IPS-11a (cell line): ENCODE data around the gene SRD5A3.

Source experiments
- H3K4me3 ChIP-seq: one replicate; pipeline ENCODE4 v1.5.1; 2013; ENCODE audit warnings: low read depth, low read length, control low read depth

The SRD5A3 gene

DNA sequence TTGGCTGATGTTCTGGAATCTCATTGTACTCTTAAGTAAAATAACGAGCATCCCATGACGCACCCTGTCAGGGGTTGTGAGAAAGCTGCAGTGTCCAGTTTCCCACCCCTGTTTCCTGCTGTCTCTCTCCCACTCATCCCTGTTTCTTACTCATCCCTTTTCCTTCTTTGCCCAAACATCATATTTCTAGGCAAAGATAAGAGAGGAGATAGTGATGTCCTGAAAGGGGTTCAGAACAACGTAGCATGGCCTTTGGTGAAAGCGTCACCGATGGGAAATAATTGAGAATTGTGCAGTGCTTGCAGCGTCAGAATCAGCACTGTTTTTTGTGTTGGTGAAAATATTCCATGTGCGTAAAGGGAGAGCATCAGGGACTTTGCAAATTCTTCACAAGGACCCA lies 26.2 kb downstream of the SRD5A3 start:
- H3K4me3 ChIP-seq = no peak overlapping the region

DNA sequence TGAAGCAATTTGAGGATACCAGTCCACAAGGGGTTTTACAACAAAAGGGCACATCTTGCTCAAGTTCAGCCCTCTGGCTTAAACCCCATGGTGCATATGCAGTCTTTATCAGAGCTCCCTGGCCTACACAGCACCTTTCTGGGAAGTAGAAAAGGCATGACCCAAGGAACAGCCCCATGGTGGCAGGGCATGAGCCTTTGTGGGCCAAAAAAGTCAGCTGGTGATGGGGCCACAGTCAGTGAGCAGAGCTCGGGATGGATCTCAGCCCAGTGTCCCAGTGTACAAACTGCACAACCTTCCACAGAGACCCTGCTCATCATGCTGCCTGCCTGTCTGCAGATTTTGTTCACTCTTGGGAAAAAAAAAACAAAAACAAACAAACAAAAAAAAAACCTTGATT lies 27.4 kb downstream of the SRD5A3 start:
- no peak overlapping the region for H3K4me3 ChIP-seq

DNA sequence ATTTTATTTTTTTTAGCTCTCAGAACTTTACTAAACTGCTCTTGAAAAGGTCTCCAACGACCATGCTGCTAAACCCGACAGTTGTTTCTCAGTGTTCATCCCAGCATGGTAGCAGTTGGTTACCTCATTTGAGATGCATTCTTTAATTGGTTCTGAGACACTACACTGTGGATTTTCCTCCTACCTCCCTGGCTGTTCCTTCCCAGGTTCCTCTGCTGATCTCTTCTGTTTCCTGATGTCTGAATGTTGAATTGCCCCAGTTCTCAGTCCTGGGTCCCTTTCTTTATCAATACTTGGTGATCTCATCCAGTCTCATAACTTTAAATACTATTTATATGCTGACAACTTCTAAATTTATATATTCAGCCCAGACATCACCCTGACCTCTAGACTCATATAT lies 30.7 kb downstream of the SRD5A3 start:
- H3K4me3 ChIP-seq = no peak overlapping the region

DNA sequence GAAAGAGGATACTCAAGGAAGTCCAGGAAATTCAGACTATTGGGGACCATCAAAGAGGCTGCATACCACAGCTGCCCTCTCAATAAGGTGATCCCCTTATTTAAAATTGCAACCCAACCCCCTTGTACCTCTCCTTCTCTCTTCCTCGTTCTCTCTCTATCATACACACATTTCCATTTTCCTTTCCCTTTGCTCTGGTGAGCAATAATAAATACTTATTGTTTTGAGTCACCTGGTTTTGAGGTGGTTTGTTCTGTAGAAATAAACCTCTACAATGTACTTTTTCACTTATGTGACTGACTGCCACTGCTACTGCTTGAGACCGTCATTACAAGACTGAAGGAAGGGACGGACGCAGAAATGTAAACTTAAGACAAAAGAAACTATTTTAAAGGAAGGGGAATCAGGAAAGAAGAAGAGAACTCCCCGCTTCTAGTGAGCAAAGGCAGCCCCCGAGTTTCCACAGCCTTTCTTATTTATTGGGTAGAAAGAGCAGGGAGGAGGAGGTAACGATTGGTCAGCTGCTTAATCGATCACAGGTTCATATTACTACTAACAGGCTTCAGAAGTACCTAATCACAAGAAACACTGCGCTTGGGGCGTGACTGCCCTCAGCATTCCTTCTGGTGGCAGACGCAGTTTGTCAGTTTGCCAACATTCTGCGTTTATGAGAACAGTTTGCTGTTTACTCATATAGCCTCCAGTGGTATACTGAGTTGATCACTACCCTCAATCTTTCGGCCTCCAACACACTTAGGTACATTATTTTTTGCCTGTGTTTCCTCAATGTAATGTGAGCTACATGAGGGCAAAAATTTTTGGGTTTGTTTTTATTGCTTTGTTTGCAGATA lies 32.8 kb downstream of the SRD5A3 start:
- no peak overlapping the region for H3K4me3 ChIP-seq

DNA sequence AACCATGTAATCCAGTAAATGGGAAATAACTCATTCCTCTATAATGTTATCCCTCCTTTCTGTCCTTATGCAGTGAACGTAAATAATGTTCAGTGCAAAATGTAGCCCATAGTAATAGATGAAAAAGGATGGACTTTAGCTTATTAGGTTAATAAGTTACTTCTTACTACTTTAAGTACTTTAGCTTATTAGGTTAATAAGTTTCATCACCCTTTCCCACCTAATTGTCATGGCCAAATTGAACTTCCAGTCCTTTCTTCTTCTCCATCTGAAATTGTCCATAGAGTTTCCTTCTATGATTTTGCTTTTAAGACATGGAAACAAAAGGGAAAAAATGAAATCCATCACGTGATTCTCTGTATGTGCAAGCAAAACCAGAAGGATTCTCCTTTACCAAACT lies 34.5 kb downstream of the SRD5A3 start:
- H3K4me3 ChIP-seq = no peak overlapping the region

DNA sequence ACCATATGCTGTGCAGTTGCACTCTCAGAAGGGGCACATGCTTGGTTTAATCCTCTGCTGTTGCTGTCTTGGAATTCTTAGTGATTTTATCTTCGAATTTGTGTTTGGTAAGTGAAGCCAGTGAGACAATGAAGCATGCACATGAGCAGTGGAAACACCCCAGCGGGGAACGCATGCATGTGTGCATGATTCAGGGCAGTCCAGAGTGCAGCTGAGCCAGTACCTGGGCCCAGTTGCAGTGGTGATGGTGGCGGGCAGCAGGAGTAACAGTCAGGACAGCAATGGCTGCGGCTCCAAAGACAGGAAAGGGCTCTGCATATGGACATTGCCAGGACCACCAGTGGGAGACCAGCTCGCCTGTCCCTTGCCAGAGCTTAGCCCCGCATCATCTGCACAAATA lies 35.5 kb downstream of the SRD5A3 start:
- H3K4me3 ChIP-seq = no peak overlapping the region

DNA sequence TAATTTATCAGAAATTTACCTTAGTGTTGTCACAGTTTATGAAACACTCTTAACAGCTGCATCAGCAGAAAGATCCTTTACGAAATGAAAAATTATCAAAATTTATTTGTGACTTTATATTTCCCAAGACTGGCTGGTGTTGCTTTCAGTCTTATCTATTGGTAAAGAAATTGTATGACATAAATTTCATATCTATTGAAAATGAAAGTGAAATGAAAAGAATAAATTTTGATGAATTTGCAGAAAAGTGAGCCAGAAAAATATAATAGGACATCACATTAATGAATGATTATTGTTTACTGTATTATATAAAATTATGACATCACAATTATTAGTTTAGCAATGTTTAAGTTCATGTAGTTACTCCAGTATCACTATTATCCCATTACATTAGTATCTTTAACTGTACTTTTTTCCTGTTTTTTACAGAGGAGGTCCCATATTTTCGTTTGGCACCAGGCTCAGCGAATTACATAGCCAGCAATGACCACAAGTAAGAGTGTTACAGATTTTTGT lies 36.5 kb downstream of the SRD5A3 start:
- H3K4me3 ChIP-seq = no peak overlapping the region

DNA sequence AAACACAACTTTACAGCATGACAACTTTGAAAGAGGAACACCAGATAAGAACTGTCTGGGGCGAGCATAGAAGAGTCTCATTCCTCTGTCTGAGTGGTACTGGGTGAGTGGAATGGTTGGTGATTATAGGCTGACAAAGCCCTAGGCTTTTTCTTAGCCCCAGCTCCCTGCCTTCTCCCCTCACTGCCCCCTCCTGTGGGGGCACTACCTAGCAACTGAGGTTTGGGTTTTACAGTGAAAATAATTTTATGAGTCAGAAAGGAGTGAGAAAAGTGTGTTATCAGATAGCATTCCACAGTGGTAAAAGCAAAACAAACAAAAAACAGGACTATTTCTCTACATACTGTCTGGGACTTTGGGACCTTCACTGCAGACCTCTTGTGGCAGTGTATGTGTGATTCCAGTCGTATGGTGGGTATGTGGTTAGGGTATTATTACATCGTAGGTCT lies 39.2 kb downstream of the SRD5A3 start:
- no peak overlapping the region for H3K4me3 ChIP-seq

DNA sequence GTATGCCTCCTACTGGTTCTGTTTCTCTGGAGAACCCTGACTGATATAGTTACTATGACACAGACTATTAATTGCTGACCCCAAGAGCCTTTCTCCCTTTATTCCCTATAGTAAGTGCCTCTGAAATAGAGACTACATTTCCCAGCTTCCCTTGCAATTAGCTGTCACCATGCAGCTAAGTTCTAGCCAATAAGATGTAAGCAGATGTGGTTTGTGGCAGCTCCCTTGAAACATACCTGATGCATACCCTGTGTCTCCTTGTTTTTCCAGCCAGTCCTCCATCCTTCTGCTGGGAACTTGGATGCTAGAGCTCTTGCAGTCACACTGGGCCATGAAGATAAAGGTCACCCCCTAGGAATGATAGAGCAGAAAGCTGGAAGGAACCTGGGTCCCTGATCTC lies 40.0 kb downstream of the SRD5A3 start:
- no peak overlapping the region for H3K4me3 ChIP-seq

DNA sequence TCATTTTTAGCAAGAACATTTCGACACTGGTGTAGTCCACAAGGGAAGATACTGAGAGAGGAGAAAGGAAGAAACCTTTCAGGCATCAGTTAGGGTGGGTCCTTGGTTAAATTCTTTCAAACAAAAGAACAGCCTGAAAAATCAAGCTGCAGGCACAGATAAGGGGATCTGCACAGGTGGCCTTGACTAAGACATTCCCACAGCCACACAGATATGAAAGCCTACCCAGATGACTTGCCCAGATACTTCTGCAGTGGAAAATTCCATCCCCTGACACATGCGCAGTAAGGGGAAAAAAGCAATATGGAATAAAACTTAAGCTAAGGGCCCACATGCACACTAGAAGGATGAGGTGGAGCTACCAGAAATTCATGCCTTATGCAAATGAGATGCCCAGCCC lies 40.8 kb downstream of the SRD5A3 start:
- H3K4me3 ChIP-seq = no peak overlapping the region

DNA sequence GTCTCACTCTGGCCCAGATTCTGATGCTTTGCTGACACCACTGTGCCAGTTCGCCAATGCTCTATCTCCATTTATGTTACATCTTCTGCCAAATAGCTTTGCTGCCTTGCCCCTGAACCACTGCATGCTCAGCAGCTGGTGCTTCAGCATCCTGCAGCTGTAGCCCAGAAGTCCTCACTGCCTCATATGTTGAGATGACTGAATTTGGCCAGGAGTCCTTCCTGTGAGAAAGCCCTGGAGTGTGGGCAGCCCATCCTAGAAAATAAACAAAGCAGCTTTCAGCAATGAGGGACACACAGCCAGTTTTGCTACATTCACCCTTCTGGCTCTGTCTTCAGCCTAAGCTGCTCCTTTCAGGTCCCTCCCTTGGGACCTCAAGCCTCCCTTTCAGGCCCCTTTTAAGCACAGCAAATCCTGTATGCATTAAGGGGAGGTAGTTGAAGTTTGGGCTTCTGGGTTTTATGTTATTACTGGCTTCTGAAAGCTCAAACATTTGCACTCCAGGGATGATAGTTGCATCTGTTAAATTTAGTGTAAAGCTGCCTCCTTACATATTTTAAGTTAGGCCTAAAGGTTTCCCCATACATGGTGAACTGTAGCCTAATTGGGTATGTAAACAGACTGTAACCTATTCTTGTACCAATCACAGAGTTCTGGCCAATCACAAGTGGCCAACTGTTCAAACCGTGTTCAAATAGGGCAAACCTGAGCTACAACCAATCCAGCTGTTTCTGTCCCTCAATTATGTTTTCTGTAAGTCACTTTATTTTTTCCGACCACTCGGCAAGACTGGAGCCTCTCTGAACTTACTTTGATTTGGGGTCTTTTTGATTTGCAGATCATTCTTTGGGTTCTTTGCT lies 47.6 kb downstream of the SRD5A3 start:
- H3K4me3 ChIP-seq = no peak overlapping the region

DNA sequence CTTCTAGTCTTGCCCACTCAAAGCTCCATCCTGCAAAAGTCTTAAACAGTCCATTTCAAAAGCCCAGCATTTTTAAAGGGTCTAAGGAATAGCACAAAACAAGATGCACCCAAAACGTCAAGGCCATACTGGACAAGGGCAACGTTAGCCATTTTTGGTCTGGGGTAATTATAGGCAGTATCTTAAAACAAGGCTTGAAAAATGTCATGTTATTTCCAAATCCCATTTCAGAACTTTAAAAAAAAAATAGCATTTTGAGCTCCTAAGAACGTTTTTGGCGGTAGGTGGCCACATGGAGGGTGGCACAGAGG lies 49.1 kb downstream of the SRD5A3 start:
- peak overlapping the region; percentile 87 for H3K4me3 ChIP-seq

DNA sequence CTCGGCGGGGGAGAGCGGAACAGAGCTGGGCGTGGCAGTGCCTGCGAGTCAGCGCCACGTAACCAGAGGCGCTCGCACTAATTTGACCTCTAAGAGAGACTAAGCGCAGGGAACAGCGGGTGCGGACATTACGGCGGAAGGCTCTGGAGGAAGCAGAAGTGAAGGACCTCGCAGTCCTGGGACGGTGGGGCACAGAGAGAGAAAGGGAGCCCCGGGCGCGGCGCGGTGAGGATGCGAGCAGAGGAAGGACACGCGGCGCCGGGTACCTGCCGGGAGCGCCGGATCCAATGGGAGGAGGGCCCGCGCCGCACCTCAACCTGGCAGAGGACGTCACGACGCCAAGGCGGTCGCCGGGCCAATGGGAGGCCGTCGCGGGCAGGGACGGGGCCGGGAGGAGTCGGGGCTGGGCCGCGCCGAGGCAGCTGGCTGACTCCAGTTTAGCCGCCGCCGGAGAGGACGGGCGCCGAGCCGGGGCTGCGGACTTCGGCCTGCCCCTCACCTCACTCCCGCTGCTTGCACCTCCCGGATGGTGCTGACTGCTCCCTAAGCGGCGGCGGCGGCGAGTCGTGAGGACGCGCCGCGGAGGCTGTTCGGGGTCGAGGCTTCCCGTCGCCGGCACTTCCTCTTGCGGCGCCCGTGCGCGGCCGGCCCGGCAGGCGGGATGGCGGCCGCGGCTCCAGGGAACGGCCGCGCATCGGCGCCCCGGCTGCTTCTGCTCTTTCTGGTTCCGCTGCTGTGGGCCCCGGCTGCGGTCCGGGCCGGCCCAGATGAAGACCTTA lies 49.7 kb downstream of the SRD5A3 start, which contains the start of gene TMEM165:
Gene TMEM165 (plus strand): TSS at position 429 of the 779 bp plus-strand sequence. CDS start 233 bp downstream, at position 662.
- peak within 1 kb of the TSS; percentile 87 for H3K4me3 ChIP-seq

DNA sequence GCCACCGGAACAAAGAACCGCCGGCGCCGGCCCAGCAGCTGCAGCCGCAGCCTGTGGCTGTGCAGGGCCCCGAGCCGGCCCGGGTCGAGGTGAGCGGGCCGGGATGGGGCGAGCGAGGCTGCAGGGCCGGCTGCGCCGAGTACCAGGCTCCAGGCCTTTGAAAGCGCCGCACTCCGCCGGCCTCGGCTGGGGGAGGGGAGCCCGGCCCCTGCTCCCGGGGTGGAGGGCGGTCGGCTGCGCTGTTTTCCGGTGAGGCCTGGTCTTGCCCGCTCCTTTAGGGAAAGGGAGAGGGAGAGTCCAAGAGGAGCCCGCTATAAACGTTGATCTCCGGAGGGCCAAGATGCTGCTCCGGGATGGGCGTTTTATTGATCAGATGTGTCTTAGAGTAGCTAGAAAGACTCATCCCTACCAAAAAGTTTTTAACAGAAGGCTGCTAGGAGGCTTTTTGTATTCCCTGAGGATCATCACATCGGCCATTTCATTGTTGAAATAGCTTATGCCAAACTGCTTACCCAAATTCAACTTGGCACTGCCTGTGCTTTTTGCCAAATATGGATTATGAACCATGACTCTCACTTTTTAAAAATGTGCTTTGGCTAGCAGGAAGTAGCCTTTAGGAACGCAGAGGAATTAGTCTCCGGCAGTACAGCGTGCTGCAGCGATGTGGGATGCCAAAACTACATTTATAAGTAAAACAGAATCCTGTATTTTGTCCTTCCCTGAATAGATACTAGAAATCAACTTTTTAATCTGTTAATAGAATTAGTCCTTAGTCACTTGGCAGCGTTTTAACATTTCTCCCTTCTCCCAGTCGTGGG lies 50.5 kb downstream of the SRD5A3 start:
- H3K4me3 ChIP-seq = peak overlapping the region; percentile 87

DNA sequence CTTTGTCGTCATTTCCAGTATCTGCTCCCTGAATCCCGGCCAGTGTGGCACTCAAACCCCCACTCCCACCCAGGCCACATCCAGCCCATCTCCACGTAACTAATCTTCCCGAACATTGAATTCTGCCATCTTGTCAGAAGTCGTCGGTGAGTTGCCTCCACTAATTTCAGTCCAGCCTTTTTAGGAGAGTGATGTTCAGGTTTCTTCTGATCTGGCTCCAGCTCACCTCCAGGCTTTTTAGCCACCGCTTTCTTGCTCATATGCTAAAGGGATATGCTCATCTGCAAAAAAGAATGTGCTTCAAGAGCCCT lies 51.0 kb downstream of the SRD5A3 start:
- H3K4me3 ChIP-seq = peak overlapping the region; percentile 87

DNA sequence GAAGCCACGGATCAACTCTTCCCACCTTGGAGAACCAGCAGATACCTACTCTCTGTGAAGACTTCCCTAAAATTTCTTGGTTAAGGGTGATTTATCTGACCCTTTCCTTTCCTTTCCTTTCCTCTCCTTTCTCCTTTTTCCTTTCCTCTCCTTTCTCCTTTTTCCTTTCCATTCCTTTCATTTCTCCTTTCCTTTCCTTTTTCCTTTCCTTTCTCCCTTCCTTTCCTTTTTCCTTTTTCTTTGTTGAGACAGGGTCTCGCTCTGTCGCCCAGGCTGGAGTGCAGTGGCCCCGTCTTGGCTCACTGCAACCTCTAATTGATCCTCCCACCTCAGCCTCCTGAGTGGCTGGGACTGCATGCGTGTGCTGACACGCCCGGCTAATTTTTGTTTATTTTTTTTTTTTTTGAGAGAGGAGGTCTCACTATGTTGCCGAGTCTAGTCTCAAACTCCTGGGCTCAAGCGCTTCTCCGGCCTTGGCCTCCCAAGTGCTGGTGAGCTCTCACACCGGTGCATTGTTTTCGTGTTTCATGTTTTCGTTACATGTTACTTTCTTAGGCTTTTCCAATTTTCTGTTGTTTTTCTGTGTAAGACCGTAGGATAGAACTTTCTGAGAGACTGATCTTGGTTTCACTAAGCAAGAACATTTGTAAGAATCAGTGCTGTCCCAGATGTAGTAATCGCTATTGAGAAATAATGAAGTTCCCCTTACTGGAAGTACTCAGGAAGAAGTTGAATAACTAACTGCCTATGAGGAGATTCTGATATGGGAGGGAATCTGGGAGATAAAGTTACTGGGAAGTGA lies 51.7 kb downstream of the SRD5A3 start:
- peak overlapping the region; percentile 87 for H3K4me3 ChIP-seq

DNA sequence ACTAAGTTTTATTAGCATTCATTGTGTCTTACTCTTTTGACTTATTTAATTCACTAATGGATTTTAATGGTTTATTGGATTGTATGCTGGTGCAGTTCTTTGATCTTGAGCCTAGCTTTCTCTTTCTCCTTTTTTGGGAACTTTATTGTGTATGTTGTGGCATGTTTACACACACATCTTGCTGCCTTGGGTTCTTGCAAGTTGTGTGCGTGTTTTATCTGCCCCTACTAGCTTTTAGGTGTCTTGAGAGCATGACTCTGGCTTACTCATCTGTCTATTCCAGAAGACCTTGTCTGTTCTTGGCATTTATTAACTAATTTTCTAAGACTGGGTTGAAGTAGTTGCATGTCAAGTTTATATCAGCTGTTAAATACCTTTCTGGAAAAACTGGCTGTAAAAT lies 52.4 kb downstream of the SRD5A3 start:
- H3K4me3 ChIP-seq = peak overlapping the region; percentile 87

DNA sequence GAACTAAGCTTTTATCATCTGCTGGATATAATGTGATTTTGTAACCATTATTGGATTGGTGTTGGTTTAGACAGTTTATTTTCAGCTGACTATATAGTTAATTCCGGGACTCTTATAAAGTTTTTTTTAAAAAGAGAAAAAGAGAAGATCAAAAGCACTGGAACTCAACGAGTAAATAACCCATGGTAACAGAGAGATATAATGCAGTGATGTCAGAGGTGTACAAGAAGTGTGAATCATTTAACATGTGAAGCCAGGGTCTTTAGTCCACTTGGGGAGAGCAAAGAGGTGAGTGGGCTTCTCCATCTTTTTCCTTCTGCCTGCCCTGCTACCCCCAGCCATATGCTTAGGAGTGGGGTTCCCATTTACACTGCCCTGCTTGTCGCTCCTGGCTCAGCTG lies 52.9 kb downstream of the SRD5A3 start:
- no peak overlapping the region for H3K4me3 ChIP-seq

DNA sequence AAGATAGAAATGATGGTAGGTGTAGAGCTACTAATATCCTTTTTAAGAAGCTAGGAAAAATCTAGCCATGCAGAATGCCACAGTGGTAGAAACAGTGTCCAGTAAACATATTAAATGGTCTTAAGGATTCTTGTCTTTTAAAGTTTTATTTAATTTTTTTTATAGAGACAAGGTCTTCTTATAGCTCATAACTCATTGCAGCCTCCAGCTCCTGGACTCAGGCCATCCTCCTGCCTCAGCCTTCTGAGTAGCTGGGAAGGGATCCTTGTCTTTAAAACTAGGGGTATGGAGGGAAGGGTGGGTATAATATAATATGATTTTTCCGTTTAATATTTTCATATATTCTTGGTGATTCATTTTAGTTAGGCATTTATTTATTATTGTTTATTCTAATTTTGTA lies 53.5 kb downstream of the SRD5A3 start:
- H3K4me3 ChIP-seq = no peak overlapping the region

DNA sequence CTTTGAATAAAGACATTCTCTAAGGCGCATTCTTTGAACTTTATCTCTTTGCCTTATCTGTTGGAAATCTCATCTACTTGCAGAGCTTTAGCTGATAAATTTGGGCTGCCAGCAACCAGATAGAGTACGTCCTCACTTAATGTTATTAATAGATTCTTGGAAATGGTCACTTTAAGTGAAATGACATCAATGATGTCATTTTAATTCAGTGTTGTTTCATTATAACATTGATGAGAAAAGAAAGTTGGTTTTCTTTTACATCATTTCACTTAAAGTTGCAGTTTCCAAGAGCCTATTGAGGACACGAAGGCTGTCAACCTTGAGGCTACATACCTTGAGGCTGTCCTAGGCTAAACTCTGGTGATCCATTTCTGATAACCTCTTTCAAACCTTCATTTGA lies 59.0 kb downstream of the SRD5A3 start:
- no peak overlapping the region for H3K4me3 ChIP-seq
